Eye (tissue), 1 donor: Measurements from ENCODE around the gene TSPAN4.

Source experiments
- DNase-seq: peaks from one replicate; pipeline ENCODE4 v3.0.0-alpha.2; 2015

The TSPAN4 gene

GRCh38 chr11:842370-843002, at the start of gene TSPAN4, which contains the start of gene POLR2L:
Gene TSPAN4, plus strand, starts transcription at chr11:842852. Its CDS starts 7,453 bp downstream, at chr11:850305.
Gene POLR2L, minus strand, starts transcription at chr11:842529. Its CDS starts 21 bp downstream, at chr11:842508.
- DNase-seq: peak; percentile 96

GRCh38 chr11:792873-793272, 49.8 kb upstream of the TSPAN4 start:
- no peak for DNase-seq

- DNase-seq: no peak
These were observed 49.1 kb upstream of the TSPAN4 start for GRCh38 chr11:793556-793955.

GRCh38 chr11:794013-794765, 48.5 kb upstream of the TSPAN4 start:
- DNase-seq: no peak

- DNase-seq: no peak
These were observed 47.7 kb upstream of the TSPAN4 start for GRCh38 chr11:794766-795633.

- peak; percentile 79 for DNase-seq
These were observed 46.8 kb upstream of the TSPAN4 start for GRCh38 chr11:795634-796564.

- DNase-seq: no peak
These were observed 45.9 kb upstream of the TSPAN4 start for GRCh38 chr11:796565-797295.

GRCh38 chr11:797296-798092, 45.2 kb upstream of the TSPAN4 start:
- peak; percentile 94 for DNase-seq

- peak; percentile 95 for DNase-seq
These were observed 44.4 kb upstream of the TSPAN4 start, which contains the start of gene SLC25A22 for GRCh38 chr11:798093-798713. Gene SLC25A22, minus strand, starts transcription at chr11:798281. Its CDS starts 3,275 bp downstream, at chr11:795006.

GRCh38 chr11:799641-800316, 42.9 kb upstream of the TSPAN4 start:
- no peak for DNase-seq

- DNase-seq: no peak
These were observed 42.2 kb upstream of the TSPAN4 start for GRCh38 chr11:800473-800872.

- DNase-seq: no peak
These were observed 41.4 kb upstream of the TSPAN4 start for GRCh38 chr11:801097-801780.

- DNase-seq: no peak
These were observed 40.5 kb upstream of the TSPAN4 start for GRCh38 chr11:802018-802617.

GRCh38 chr11:802693-803466, 39.8 kb upstream of the TSPAN4 start:
- no peak for DNase-seq

GRCh38 chr11:803467-803742, 39.2 kb upstream of the TSPAN4 start:
- no peak for DNase-seq

- DNase-seq: peak; percentile 58
These were observed 38.7 kb upstream of the TSPAN4 start for GRCh38 chr11:803770-804598.

- no peak for DNase-seq
These were observed 38.1 kb upstream of the TSPAN4 start for GRCh38 chr11:804599-804964.
